Ovary (tissue), 3 donors: ENCODE results near the gene RAPGEF4.
"Not testable (repeated sequence)": the region's sequence is repeated elsewhere in the genome, so short reads cannot be mapped to it uniquely, and the experiment has no call there.

Source experiments
- POLR2A ChIP-seq: fragments of 450-650 bp; IDR thresholded peaks from one replicate; pipeline ENCODE4 v1.6.1; 2017; ENCODE audit warnings: antibody characterized with exemption, mild to moderate bottlenecking, moderate library complexity
- TF ChIP-seq, protein P1 (sequence below), 3 donors: fragments of 450-650 bp in 2 of 3; fragments of 200-600 bp in 1 of 3; IDR thresholded peaks; one replicate each; pipeline versions ENCODE4 v1.5.1 to v1.8.0; 2016 to 2022; ENCODE audit warnings: antibody characterized with exemption in 3 of 3, mild to moderate bottlenecking in 1 of 3
- donor health status: DM: no; HTN: no; CAD: no.

- TF ChIP-seq, protein P1, sequence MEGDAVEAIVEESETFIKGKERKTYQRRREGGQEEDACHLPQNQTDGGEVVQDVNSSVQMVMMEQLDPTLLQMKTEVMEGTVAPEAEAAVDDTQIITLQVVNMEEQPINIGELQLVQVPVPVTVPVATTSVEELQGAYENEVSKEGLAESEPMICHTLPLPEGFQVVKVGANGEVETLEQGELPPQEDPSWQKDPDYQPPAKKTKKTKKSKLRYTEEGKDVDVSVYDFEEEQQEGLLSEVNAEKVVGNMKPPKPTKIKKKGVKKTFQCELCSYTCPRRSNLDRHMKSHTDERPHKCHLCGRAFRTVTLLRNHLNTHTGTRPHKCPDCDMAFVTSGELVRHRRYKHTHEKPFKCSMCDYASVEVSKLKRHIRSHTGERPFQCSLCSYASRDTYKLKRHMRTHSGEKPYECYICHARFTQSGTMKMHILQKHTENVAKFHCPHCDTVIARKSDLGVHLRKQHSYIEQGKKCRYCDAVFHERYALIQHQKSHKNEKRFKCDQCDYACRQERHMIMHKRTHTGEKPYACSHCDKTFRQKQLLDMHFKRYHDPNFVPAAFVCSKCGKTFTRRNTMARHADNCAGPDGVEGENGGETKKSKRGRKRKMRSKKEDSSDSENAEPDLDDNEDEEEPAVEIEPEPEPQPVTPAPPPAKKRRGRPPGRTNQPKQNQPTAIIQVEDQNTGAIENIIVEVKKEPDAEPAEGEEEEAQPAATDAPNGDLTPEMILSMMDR (IDR thresholded peaks at IDR 0.05), result not testable (repeated sequence)
- not testable (repeated sequence) for TF ChIP-seq POLR2A
Observed at GRCh38 chr2:172748543-172748942, 12.9 kb downstream of the RAPGEF4 start.
